ENCODE data around the gene CDCP1. TPM values are rescaled to one million over a fixed set of nuclear protein-coding genes. Genes with fewer than 3 reads are reported as not detected.

Gene CDCP1
- total and polyA plus RNA-seq, 7 donors: 0.01 to 1.4 (median 0.27) TPM

GRCh38 chr3:45064512-45065372, 81.4 kb downstream of the CDCP1 start:
- no peaks in the 10 kb centered on the region for H3K27me3 ChIP-seq (ENCODE audit: insufficient read depth in 3 of 3, low read length in 2 of 3)
- H3K9me3 ChIP-seq: no peaks in the 10 kb centered on the region
- 53 to 62% (median 61%) methylated on average over 12 of the region's 12 CpGs for WGBS, 3 donors
- no peaks in the 10 kb centered on the region for H3K36me3 ChIP-seq (ENCODE audit: insufficient read depth in 1 of 2, low read depth in 1 of 2)
- DNase-seq (peak in 1 of 2 donors; percentile 26), ATAC-seq (peak; percentile 15 to 54 (median 48))
- intact Hi-C loops (cut with DNase I): no loop called here
- H3K27ac ChIP-seq: peak overlapping the region; percentile 40
- TF ChIP-seq CTCF (IDR thresholded peaks at IDR 0.05): no peak
- peaks cover 7% of the 10 kb centered on the region for H3K4me1 ChIP-seq
- no peak overlapping the region for H3K4me3 ChIP-seq

GRCh38 chr3:45062697-45063070, 83.5 kb downstream of the CDCP1 start:
- no peak for TF ChIP-seq CTCF (IDR thresholded peaks at IDR 0.05)
- peaks cover 7% of the 10 kb centered on the region for H3K4me1 ChIP-seq
- intact Hi-C loops (cut with DNase I): no loop called here
- no peak overlapping the region for H3K27ac ChIP-seq
- no peaks in the 10 kb centered on the region for H3K36me3 ChIP-seq (ENCODE audit: insufficient read depth in 1 of 2, low read depth in 1 of 2)
- DNase-seq: no peak
- WGBS, 3 donors: 90 to 97% (median 92%) methylated on average over 1 of the region's 1 CpG
- H3K4me3 ChIP-seq: no peak overlapping the region
- H3K9me3 ChIP-seq: no peaks in the 10 kb centered on the region
- ATAC-seq: no peak
- no peaks in the 10 kb centered on the region for H3K27me3 ChIP-seq (ENCODE audit: insufficient read depth in 3 of 3, low read length in 2 of 3)

- DNase-seq (no peak), ATAC-seq (no peak)
- no peaks in the 10 kb centered on the region for H3K36me3 ChIP-seq (ENCODE audit: insufficient read depth in 1 of 2, low read depth in 1 of 2)
- intact Hi-C loops (cut with DNase I): no loop called here
- no peaks in the 10 kb centered on the region for H3K9me3 ChIP-seq
- H3K27ac ChIP-seq: no peak overlapping the region
- WGBS, 3 donors: 62 to 67% (median 66%) methylated on average over 4 of the region's 4 CpGs
- TF ChIP-seq CTCF (IDR thresholded peaks at IDR 0.05): no peak
- H3K27me3 ChIP-seq (ENCODE audit: insufficient read depth in 3 of 3, low read length in 2 of 3): no peaks in the 10 kb centered on the region
- peaks cover 26% of the 10 kb centered on the region for H3K4me1 ChIP-seq
- H3K4me3 ChIP-seq: no peak overlapping the region
These were observed 85.8 kb downstream of the CDCP1 start for GRCh38 chr3:45060165-45060892.

- peaks cover 31% of the 10 kb centered on the region for H3K4me1 ChIP-seq
- no peak for ATAC-seq
- no peak for TF ChIP-seq CTCF (IDR thresholded peaks at IDR 0.05)
- intact Hi-C loops (cut with DNase I): loop anchor here in 1 of 2 donors (5.0 kb wide), 1 partner anchor 58 kb away; no protein-coding TSS in a partner anchor
- 78 to 84% (median 79%) methylated on average over 2 of the region's 2 CpGs for WGBS, 3 donors
- H3K27me3 ChIP-seq (ENCODE audit: insufficient read depth in 3 of 3, low read length in 2 of 3): no peaks in the 10 kb centered on the region
- no peak overlapping the region for H3K27ac ChIP-seq
- no peaks in the 10 kb centered on the region for H3K36me3 ChIP-seq (ENCODE audit: insufficient read depth in 1 of 2, low read depth in 1 of 2)
- no peak for DNase-seq
- H3K4me3 ChIP-seq: no peak overlapping the region
- H3K9me3 ChIP-seq: no peaks in the 10 kb centered on the region
These were observed 87.0 kb downstream of the CDCP1 start for GRCh38 chr3:45059132-45059531.

Data from psoas muscle (tissue), 8 donors.